ENCODE measurements around the gene ADARB2.
"Not testable (repeated sequence)": the region's sequence is repeated elsewhere in the genome, so short reads cannot be mapped to it uniquely, and the experiment has no call there.

Gene ADARB2

GRCh38 chr10:1414893-1415292 is 322.4 kb downstream of the ADARB2 start:
- DNase-seq, result no peak

- DNase-seq, result not testable (repeated sequence)
Measured at GRCh38 chr10:1414346-1414745, 323.0 kb downstream of the ADARB2 start.

GRCh38 chr10:1413823-1414222 is 323.5 kb downstream of the ADARB2 start:
- no peak for DNase-seq

- DNase-seq, result no peak
Measured at GRCh38 chr10:1413256-1413655, 324.1 kb downstream of the ADARB2 start.

- DNase-seq, result no peak
Measured at GRCh38 chr10:1412531-1413189, 324.7 kb downstream of the ADARB2 start.

GRCh38 chr10:1411956-1412355 is 325.4 kb downstream of the ADARB2 start:
- DNase-seq, result no peak

GRCh38 chr10:1411451-1411850 is 325.9 kb downstream of the ADARB2 start:
- no peak for DNase-seq

GRCh38 chr10:1410469-1411395 is 326.6 kb downstream of the ADARB2 start:
- DNase-seq, result no peak

- DNase-seq, result no peak
Measured at GRCh38 chr10:1410032-1410431, 327.3 kb downstream of the ADARB2 start.

- no peak for DNase-seq
Measured at GRCh38 chr10:1409392-1409791, 327.9 kb downstream of the ADARB2 start.

GRCh38 chr10:1408651-1409367 is 328.5 kb downstream of the ADARB2 start:
- DNase-seq, result no peak

GRCh38 chr10:1406967-1407945 is 330.1 kb downstream of the ADARB2 start:
- no peak for DNase-seq

GRCh38 chr10:1406132-1406966 is 331.0 kb downstream of the ADARB2 start:
- no peak for DNase-seq

- DNase-seq, result no peak
Measured at GRCh38 chr10:1404323-1405260, 332.7 kb downstream of the ADARB2 start.

GRCh38 chr10:1403508-1404322 is 333.6 kb downstream of the ADARB2 start:
- no peak for DNase-seq

GRCh38 chr10:1402816-1403507 is 334.4 kb downstream of the ADARB2 start:
- DNase-seq, result no peak

- no peak for DNase-seq
Measured at GRCh38 chr10:1402016-1402770, 335.1 kb downstream of the ADARB2 start.
